ENCODE results near the gene CTBP2.

Gene CTBP2

DNA sequence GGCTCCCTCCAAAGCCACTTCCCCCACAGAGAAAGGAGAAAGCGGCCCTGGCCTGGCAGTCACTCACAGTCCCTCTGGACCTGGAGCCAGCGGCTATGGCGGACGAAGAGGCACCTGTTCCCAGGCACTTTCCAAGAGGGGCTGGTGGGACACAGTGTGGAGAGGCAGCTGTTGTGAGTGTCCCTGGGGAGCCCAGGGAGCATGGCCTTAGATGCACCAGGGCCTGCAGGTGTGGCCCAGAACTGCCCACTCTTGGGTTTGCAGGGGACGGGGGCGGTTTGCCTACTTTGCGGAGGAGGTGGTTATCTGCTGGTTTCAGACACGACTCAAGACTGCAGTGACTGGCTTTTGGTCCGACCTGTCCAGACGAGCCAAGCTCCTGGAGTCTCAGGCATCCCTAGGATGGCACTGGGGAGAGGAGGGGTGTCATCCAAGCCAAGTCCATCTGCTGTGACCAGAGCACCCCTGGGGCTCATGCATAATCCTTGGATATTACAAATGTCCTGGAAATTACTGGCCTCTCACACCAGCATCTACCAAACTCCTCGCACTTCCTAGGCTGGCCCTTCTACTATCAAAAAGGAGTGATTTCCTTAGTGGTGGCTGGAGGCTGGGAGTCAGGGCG is 18.4 kb downstream of the CTBP2 start:
- DNase-seq, result no peak

DNA sequence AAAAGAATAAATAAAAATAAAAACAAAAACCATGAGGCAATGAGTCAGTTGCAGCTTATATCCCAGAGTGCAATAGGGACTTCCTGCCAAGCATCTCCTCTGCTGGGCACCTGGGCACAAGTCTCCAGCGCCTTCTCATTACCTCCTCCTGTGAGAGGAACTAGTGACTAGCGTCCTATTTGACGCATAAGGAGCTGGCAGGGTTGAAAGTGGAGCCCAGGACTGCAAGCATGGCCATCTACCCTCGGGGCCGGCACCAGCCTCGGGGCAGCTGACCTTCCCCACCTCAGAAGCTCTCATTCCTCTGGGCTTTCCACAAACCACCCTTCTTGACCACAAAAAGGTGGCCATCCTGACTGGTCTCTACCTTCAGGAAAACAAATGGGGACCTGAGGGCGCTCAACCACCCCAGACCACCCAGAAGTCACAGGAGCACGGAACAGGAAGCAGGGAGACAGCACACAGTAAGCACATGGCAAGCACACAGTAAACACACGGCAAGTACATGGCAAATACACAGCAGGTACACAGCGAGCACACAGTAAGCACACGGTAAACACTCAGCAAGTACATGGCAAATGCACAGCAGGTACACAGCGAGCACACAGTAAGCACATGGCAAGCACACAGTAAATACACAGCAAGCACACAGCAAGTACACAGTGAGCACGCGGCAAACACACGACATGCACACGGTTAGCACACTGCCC is 19.1 kb downstream of the CTBP2 start:
- no peak for DNase-seq

DNA sequence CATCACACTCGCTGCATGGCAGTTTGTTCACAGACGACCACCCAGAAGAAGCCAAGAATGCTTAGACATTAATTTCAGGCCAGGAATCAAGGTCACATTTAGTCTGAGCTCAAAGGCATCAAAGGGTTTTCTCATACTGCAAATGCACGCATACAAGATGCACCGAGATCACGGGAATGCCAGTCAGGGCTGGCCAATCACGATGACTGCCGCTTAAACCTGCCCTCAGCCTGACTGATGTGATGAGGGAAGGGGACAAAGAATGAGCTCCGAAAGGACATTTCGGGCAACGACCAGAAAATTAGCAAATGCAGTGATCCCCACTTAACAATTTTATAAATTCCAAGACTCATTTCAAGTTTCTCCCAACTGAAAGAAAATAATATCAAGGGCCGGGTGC is 20.2 kb downstream of the CTBP2 start:
- DNase-seq, result no peak

DNA sequence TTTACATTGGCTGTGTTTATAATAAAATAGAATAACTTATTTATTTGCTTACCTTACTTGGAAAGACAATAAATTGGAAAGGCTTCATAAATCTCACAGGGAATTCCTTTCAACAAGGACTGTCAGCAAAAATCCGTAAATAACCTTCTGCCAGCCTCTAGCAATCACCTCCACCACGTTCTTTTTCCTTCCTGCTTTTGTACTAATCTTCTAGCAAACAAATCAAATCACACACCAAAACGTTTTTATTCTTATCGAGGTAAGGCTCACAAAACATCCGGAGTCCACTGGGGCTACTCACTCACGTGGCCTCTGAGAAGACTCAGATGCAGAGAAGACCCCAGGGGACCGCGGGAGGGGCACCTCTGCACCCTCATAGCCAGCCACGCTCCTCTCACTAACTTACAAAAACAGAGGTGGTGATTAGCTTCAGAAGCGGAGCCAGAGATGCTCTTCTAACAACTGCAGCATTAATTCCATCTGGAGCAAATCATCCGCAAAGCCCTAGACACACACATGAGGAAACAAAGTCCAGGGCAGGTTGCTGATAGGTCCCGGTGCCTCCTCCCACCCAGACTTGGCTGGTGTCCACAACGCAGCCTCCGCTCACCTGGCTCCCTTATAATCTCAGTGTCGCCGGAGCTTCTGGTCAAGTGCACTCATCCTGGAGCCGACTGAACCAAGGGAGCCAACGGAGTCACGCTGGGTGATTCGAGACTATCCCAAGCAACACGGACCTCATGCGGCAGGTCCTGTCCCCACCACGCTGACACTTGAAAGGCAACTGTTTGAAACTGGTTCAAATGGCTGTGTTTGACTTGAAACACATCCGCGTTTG is 22.5 kb downstream of the CTBP2 start:
- DNase-seq, result no peak

DNA sequence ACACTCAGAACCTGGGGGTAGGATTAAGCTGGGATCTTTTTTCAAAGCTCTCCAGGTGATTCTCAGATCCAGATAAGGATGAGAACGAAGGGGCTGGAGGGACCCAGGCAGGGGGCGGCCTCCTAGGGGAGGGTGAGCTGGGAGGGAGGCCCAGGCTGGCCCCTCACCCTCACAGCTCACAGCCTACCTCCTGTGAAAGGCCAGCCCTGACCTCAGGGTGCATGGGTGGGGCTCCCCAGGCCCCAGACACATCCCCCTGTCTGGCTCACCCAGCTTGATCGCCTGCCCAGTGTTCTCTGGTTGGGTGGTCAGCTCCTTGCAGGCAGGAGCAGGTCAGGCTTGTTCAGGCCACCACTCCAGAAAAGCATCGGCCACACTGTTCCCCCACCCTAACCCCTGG is 24.3 kb downstream of the CTBP2 start:
- no peak for DNase-seq

DNA sequence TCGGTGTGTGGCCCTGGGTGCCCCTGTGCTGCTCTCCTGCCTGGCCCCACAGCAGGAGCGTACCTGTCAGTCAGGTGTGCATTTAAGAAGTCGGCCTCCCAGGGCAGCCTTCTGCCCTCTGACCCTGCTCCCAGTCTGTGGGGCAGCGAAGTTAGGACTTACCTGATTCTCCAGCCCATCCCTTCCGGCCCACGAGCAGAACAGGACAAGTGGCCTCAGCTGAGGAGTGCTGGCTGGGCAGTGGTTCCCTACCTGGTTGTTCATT is 24.7 kb downstream of the CTBP2 start:
- no peak for DNase-seq

DNA sequence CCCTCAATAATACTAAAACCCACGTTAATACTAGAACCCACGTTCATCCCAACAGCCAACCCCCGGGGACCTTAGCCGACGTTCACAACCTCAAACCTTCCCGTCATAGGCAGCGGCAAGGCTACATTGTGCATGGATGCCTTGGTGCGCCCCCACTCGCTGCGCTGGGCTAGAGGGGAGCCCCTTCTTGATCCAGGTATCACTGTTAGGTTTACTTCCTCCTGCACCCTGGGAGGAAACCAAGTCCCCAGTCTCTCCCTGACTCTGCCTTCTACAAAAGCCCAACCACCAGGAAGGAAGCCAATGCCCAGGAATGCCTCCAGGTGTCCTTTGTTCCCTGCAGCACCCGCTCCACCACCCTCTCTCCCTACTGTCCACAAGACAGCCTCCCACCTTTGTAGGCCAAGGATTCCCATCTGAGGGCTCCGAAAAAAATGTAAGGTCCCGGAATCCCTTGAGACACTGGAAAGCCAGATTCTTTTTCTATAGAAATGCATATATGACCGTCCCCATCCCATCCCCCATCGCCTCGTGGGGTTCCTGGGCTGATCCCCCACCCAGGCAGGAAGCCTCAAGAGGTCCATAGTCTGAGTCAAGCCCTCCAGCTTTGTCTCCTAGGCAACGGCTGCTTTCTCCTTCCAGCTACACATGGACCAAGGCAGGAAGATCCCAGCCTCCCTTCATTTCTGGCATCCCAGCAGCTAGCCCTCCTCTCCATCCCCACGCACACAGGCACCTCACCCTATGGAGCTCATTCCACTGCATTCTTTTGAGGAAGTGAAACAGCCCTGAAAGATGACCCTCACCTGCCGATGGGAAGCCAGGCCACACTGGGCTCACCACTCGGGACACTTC is 25.2 kb downstream of the CTBP2 start:
- DNase-seq, result no peak

DNA sequence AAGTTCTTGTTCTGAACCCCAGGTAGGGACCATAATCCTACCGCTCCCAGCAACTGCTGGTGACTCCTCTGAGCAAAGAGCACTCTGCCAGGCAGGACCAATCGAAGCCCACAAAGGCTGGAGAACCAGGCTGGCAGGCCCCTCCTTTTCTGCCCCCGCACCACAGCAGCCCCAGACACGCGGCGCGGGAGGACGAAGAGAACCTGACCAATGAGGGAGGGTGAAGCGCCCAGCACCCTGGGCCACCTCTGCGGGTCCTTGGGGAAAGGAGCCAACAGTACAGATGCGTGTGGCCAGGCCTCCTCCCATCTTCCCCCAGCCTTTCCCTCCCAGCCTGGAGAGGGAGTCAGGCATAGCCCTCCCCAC is 25.9 kb downstream of the CTBP2 start:
- DNase-seq, result no peak

DNA sequence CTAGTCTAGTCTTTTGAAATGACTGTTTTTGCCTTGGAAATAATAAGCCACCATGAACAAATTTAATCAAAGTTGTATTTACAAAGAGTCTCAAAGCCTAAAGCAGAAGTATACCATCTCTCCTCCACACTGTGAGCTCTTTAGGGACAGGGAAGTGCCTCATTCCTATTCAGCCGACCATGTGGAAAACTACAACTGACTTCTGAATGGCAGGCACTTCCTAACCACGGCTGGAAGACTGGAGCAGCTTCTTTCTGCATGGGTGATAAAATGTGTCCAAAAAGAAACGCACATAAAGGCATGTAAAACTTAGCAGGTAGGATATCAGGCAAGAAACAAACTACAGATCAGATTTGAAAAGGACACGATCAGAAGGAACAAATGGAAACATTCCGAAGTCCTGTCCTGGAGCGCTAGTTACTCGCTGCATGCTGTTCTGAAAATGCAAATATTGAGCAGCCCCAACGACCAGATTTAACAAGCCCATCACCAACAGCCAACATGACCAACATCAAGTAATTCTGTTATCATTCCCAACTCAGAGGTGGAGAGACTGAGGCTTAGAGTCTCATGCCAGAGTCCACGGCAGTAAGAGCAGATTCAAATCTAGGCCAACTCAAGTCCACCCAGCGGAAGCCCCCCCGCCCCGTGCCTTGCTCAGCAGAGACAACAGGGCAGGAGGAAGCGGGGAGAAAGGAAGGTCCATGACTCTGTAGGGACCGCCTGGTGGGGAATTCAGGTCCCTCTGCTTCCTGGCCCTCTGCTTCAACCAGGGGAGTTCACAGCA is 26.5 kb downstream of the CTBP2 start:
- DNase-seq, result no peak

DNA sequence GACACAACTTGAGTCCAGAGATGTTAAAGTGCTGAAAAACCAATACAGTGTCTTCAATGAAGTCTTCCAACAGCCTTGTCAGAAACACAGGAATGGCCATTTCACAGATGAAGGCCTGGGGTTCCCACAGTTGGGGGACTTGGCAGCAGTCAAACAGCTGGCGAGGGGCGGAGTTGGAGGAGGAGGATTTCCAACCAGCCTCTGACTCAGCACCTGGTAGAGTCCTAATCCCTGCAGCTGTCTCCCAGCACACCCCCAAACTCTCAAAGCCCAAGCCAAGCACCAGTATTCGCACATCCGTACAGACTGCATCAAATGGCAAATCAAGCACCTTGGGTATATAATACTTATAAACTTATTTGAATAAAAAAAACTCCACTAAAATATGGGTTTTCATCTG is 28.0 kb downstream of the CTBP2 start:
- DNase-seq, result no peak

DNA sequence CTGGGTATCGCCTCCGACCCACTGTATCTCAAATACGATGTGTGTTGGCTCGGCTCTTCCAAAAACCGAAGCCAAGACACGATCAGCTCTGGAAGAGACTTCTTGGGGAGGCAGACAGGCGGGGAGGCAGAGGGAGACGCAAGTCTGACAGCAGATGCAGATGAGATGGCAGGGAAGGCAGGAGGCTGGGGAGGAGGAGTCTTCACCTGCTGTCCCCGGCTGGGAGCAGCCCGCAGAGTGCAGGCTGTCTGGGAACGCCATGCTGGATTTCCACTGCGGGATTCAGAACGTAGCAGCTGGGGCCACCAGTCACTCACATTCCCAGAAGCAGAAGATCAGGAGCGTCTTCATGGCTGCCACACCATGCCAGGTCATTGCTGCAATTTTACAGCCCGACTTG is 29.4 kb downstream of the CTBP2 start:
- no peak for DNase-seq

DNA sequence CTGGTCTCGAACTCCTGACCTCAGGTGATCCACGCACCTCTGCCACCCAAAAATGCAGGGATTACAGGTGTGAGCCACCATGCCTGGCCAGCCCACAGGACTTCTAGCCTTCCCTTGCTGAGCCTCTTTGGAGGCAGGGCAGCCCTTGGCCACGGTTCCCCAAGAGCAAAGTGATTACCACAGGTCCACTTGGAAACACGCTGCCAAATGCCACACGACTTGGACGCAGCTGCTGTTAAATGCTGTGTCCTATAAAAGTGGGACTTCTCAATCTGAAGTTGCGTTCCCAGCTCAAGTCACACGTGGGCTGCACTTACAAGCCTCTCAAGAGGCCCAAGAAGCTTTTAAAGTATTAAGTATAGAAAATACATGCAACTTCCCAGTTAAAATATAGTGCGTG is 30.1 kb downstream of the CTBP2 start:
- DNase-seq, result no peak

DNA sequence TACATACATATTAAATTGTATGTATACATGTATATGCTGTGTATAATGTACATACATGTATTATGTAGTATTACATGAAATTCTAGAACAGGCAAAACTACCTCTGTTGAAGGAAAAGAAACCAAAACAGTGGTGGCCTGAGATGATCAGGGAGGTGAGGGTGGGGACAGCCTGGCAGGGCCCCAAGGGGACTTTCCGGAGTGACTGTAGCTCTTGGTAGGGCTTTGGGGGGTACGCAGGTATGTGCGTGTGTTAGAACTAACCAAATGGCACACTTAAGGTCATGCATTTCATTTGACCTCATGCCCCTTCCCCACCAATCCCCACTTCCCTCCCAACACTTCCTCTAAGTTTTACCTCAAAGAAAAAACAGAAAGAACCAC is 31.3 kb downstream of the CTBP2 start:
- DNase-seq, result no peak

DNA sequence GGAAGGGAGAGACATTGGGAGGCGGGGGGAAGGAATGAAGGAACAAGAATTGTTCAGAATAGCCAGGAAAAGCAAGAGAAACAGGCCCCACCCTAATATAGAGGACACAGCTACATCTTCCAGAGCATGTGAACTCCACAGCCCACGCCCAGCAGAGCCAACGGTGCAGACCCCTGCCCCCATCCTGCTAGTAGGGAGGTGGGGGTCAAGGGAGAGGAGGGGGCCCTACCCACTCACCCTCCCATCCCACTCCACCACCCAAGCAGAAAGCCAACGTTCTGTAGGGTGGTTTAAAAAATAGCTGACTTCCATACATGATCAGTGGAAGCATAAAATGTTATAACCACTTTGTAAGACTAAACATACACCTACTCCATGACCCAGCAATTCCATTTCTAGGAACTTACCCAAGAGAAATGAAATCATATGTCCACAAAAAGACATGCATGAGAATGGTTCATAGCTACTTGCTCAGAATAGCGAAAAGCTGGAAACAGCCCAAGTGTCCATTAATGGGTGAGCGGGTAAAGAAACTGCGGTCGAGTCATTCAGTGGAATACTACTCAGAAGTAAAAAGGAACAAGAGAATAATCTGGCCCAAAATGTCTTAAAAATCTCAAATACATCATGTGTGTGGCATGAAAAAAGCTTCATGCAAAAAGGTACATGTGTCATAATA is 31.8 kb downstream of the CTBP2 start:
- DNase-seq, result no peak

DNA sequence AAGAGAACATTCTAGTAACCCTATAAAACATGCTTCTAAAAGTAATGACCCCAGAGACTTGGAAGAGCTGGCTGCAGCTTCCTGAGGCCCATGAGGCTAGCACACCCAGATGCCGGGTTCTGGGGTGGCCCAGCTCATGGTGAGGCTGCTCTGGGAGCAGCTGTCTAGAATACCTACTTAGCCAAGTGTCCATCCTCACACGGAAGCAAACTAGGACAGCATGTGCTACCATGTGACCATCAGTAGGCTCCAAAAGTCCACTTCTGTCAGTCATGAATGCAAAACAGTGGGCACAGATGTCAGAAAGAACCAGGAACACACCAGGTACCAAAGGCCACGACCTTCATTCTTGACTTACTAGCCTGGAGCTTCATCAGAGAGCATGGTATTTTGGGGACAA is 32.4 kb downstream of the CTBP2 start:
- DNase-seq, result no peak

DNA sequence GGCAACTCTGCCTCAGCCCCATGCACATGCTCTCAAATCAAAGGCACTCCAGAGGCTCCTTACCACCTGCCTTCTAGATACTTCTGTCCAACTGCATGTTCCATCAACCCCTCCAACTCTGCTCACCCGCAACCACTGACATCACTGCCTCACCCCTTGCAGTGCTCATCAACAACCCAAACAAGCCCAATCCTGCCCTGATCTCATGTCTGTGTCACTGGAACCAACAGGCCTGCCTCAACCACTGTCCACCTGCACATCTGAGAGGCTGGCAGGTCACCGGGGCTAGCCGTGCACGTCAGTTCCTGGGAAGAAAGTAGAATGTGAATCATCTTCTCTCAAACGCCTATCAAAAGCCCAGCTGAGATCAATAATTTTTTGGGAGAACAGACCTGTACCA is 33.3 kb downstream of the CTBP2 start:
- DNase-seq, result no peak

DNA sequence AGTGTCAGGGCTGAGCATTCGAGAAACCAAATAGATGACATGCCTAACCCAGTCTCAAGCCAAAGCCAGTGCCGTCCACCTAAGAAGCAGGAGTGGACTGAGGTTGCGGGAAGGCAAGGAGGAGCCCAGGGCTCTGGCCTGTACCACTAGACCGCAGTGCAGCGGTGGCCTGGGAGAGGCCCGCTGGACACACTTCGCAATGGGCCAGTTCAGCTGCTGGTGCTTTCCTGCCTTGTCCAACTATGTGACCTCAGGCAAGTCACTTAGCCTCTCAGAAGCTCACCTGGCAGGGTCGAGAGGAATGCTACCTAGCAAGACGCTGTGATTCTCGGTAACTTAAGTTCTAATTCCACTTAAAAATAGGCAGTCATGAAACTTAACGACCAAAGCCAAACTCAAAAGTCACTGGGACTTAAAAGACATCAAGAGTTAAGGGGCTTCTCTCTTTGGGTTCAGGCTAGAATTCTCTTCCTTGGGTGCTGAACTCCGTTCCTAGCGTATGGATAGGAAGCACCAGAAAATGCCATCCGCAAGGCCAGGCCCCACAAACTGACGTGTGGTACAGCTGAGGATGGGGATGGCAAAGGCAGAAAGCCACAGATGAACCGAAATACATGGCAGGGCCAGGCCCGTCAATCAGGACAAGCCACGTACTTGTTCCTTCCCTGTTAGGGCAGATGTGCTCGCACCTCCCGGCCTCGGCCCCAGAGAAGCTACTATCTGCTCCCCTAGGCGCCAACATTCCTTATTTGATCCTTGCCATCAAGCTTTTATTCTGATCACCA is 34.2 kb downstream of the CTBP2 start:
- DNase-seq, result no peak

DNA sequence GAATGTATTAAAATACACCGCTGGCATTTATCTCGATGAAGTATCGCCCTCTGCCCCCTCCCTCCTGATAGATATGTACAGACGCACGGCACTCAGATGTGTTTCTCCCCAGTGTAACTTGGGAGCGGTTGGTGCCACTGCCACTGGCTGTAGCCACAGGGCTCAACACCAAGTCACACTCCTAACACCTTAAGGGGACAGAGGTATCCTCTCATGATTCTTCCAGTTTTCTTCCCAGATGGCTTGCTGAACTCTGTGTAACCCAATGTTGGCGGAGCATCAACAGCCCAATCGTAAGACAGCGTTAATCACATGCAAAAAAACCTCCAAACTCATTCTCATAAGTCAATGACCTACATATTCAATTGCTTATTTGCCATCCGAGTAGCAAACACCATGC is 35.5 kb downstream of the CTBP2 start:
- no peak for DNase-seq

DNA sequence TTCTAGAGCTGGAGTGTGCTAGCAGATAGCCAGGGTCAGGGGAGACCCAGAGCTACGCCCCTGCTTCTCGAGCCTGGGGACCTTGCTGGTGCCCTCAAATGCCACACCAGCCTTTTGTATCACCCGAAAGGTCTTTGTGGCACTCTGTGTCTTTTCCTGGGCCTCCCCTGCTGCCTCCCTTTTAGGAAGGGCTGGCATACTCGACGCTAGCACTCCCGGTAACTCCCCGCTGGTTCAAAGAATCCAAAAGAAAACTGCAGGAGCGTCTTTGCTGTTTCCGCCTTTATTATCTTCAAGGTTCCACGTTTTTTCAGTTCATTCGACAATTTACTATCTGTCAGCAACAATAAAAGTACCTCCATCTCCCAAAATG is 36.3 kb downstream of the CTBP2 start:
- no peak for DNase-seq

DNA sequence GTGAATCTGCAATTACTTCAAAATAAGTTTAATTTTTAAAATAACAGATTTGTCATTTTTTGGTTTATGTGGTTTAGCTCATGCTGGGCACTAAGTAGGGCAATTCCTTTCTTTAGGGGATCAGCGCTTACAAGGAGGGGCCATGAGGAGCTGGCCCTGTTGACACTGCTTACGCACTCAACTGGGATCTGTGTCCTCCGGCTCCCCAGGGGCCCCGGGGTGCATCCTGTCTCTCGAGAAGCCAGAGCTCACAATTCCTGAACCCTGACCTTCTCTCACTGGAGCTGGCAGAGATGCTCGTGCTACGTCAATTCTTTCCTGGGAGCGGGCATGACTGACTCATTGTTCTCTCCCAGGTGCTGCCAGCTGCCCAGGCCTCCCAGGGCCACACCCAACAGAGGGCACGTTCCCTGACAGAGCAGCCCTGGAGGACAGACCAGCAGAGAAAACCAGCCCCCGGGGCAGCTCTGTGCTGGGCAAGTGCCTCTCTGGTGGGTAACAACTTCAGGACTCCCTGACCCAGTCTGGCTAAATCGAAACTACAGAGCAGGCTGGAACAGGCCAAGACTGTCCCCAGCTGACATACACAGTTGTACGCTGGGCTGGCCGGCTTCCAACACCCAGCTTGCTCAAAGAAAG is 36.8 kb downstream of the CTBP2 start:
- no peak for DNase-seq

DNA sequence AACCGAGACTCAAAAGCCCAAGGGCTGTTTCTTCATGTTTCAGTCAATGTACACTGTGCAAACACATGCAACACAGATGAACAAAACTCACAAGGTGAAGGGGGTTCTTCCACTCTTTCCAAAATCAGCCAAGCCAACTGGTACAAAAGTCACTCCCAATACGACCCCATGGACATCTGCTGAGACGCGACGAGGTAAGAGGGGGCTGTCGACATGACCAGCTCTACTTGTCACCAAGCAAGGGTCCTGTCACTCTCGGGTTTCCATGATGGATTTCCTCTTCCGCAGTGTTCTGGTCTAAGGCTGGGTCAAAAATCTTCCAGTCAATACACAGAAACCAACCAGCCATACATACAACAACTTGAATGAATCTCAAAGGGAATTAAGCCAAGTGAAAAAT is 37.8 kb downstream of the CTBP2 start:
- no peak for DNase-seq

Measured in activated CD8-positive, alpha-beta memory T cell treated with anti-CD3 and anti-CD28 coated beads for 24 hours (primary cell).